ENCODE data around the gene PAPLN. TPM values are rescaled to one million over a fixed set of nuclear protein-coding genes. Genes with fewer than 3 reads are reported as not detected.

Gene PAPLN
- total and polyA plus RNA-seq, 9 of the 15 experiments (the other 6 are each of a cell fraction or from before 2014, with no cell fraction given), result 0.43 to 3.5 (median 1.7) TPM

DNA sequence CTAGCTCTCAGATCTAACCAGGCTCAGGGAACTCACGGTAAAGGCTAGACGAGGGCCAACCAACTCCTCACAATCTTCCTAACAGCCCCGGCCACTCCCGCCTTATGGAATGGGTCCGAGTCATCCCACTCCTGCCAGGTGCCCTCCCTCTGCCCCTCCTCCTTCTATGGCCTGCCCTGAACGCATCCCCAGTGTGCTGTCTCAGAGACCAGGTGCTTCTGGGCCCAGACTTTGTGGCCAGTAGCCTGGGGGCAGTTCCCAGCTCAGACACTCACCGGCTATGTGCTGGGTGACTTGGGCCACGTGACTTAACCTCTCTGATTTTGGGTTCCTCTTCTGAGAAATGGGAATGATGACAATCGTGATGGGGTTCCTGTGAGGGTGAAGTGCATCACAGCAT, 22.5 kb downstream of the PAPLN start:
- intact Hi-C loops (cut with micrococcal nuclease), result no loop called here
- Histone ChIP-seq H3K4me3 (no peak overlapping the region), H3K27me3 (ENCODE audit: control insufficient read depth in 2 of 2, insufficient read depth in 2 of 2, low read length in 2 of 2) (no peaks in the 10 kb centered on the region), H3K79me2 (ENCODE audit: control insufficient read depth, insufficient read depth, low read length) (no peaks in the 10 kb centered on the region), H3K9me3 (replicated peaks; ENCODE audit: control insufficient read depth, insufficient read depth, low read depth, low read length) (no peaks in the 10 kb centered on the region), H3K27ac (ENCODE audit: extremely low read depth, low read depth, low read length) (no peak overlapping the region), H3K36me3 (ENCODE audit: control insufficient read depth, insufficient read depth, low read length) (no peaks in the 10 kb centered on the region), H3K4me2 (ENCODE audit: insufficient read depth, low read length) (no peak overlapping the region), H4K20me1 (replicated peaks; ENCODE audit: control insufficient read depth, insufficient read depth, low read length) (no peaks in the 10 kb centered on the region), H3K9me1 (ENCODE audit: control insufficient read depth, insufficient read depth, low read length) (no peaks in the 10 kb centered on the region), H3K4me1 (replicated peaks in 1 of 2; ENCODE audit: control insufficient read depth in 2 of 2, insufficient read depth in 2 of 2, low read length in 2 of 2) (peaks cover 0 to 13% of the 10 kb centered on the region in 2 experiments; a peak in 2 of 5 replicates), H2AFZ (ENCODE audit: low read depth, low read length) (no peak overlapping the region), H3K9ac (ENCODE audit: insufficient read depth in 1 of 2, low read depth in 2 of 2, low read length in 2 of 2) (no peak overlapping the region)
- CTCF ChIA-PET (ENCODE audit: low intra/inter-chr PET ratio), result no interaction called here
- POLR2A ChIA-PET, result interaction anchor here (0.6 kb wide), 1 partner anchor 201 kb away, joined by 3 read pairs; no protein-coding TSS in a partner anchor
- in situ Hi-C loops (cut with MboI), result no loop called here
- TF ChIP-seq HNRNPUL1 (IDR thresholded peaks at IDR 0.05; ENCODE audit: low read length), result no peak
- no peak for TF ChIP-seq GABPB2 (CRISPR knock-in tag; conservative IDR thresholded peaks at IDR 0.05)
- TF ChIP-seq, protein P1, sequence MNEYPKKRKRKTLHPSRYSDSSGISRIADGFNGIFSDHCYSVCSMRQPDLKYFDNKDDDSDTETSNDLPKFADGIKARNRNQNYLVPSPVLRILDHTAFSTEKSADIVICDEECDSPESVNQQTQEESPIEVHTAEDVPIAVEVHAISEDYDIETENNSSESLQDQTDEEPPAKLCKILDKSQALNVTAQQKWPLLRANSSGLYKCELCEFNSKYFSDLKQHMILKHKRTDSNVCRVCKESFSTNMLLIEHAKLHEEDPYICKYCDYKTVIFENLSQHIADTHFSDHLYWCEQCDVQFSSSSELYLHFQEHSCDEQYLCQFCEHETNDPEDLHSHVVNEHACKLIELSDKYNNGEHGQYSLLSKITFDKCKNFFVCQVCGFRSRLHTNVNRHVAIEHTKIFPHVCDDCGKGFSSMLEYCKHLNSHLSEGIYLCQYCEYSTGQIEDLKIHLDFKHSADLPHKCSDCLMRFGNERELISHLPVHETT (CRISPR knock-in tag; conservative IDR thresholded peaks at IDR 0.05 in 1 of 2, IDR thresholded peaks at IDR 0.05 in 1 of 2), result no peak
- no peak for TF ChIP-seq ZNF561 (CRISPR knock-in tag; conservative IDR thresholded peaks at IDR 0.05)
- no peak for TF ChIP-seq RBM39 (optimal IDR thresholded peaks at IDR 0.05; ENCODE audit: low read depth, low read length)
- no peak for TF ChIP-seq JUNB (CRISPR knock-in tag; conservative IDR thresholded peaks at IDR 0.05)
- 0 out of 4 replicates have a peak, but pooled peaks of 1 of the 2 experiments have one; percentile 22 for TF ChIP-seq KDM1A (IDR thresholded peaks at IDR 0.05)
- no peak for TF ChIP-seq NR2C1 (IDR thresholded peaks at IDR 0.05)
- TF ChIP-seq NR2C1 (tag; IDR thresholded peaks at IDR 0.05), result no peak
- TF ChIP-seq SMC3 (conservative IDR thresholded peaks at IDR 0.05; ENCODE audit: insufficient read depth, low read depth, low read length), result no peak
- TF ChIP-seq, protein P2, sequence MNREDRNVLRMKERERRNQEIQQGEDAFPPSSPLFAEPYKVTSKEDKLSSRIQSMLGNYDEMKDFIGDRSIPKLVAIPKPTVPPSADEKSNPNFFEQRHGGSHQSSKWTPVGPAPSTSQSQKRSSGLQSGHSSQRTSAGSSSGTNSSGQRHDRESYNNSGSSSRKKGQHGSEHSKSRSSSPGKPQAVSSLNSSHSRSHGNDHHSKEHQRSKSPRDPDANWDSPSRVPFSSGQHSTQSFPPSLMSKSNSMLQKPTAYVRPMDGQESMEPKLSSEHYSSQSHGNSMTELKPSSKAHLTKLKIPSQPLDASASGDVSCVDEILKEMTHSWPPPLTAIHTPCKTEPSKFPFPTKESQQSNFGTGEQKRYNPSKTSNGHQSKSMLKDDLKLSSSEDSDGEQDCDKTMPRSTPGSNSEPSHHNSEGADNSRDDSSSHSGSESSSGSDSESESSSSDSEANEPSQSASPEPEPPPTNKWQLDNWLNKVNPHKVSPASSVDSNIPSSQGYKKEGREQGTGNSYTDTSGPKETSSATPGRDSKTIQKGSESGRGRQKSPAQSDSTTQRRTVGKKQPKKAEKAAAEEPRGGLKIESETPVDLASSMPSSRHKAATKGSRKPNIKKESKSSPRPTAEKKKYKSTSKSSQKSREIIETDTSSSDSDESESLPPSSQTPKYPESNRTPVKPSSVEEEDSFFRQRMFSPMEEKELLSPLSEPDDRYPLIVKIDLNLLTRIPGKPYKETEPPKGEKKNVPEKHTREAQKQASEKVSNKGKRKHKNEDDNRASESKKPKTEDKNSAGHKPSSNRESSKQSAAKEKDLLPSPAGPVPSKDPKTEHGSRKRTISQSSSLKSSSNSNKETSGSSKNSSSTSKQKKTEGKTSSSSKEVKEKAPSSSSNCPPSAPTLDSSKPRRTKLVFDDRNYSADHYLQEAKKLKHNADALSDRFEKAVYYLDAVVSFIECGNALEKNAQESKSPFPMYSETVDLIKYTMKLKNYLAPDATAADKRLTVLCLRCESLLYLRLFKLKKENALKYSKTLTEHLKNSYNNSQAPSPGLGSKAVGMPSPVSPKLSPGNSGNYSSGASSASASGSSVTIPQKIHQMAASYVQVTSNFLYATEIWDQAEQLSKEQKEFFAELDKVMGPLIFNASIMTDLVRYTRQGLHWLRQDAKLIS (CRISPR knock-in tag; IDR thresholded peaks at IDR 0.05), result no peak
- no peak for TF ChIP-seq HNRNPH1 (optimal IDR thresholded peaks at IDR 0.05; ENCODE audit: low read depth, low read length)
- peak; percentile 66 for TF ChIP-seq ZFP36 (IDR thresholded peaks at IDR 0.05; ENCODE audit: low read depth, low read length, partially characterized antibody)
- DNase-seq (ENCODE audit: extremely low read depth in 1 of 4, low spot score in 3 of 4) (no peak), ATAC-seq (no peak), FAIRE-seq (no peak)
- WGBS (ENCODE audit: insufficient coverage, low coverage, missing lambda C conversion rate), result 18% methylated on average over 6 of the region's 9 CpGs
- no TSS peak for BruUV-seq (replicated peaks)
